HCT116 (cell line): ENCODE data around the gene NFATC3. TPM values are rescaled to one million over a fixed set of nuclear protein-coding genes. Genes with fewer than 3 reads are reported as not detected.

ENCODE experiments used
- ATAC-seq: fragments of 200-7000 bp; cut with Tn5 transposase; 2 replicates; pipeline ENCODE4 v1.9.1; 2020; ENCODE audit warnings: mild to moderate bottlenecking, moderate library complexity
- BruUV-seq: library from RNA; stranded (reverse); fragments of 400-500 nt; replicated peaks from 2 replicates; lab custom pipeline; 2021; lab: Mats Ljungman, UMichigan
- CTCF ChIA-PET: fragments of 300-600 bp; sonication (Branson Sonifier 250); formaldehyde crosslinking; loops from one replicate; lab custom pipeline; 2021; ENCODE audit warnings: antibody characterized with exemption; lab: Charles Lee
- POLR2A ChIA-PET: fragments of 300-600, 350-600 bp; sonication (Branson Sonifier 250); formaldehyde crosslinking; loops from one replicate; lab custom pipeline; 2021; ENCODE audit warnings: antibody characterized with exemption; lab: Charles Lee
- RAD21 ChIA-PET, 2 experiments: fragments of 300-600 bp; sonication (Branson Sonifier 250); formaldehyde crosslinking; loops; one replicate each; lab custom pipeline; 2023; ENCODE audit warnings: low total read pairs in 2 of 2; ENCODE audit not compliant: uncharacterized antibody in 2 of 2, unreplicated experiment in 2 of 2, low non-redundant PET in 1 of 2; lab: Charles Lee
- DNase-seq: peaks from one replicate; pipeline ENCODE4 v3.0.0-alpha.2; 2010; ENCODE audit warnings: low read depth, low spot score
- H2AFZ ChIP-seq: fragments of 200-600 bp; shearing (Covaris generic), sonication (generic); 2 replicates; pipeline ENCODE4 v1.6.1; 2017; ENCODE audit warnings: low read depth, mixed run types, mixed read lengths, antibody characterized with exemption, low read length; ENCODE audit not compliant: poor library complexity, severe bottlenecking
- H3K27ac ChIP-seq: 2 replicates; pipeline ENCODE4 v1.5.1; 2012; ENCODE audit warnings: low read depth, low read length
- H3K27me3 ChIP-seq: fragments of 200-600 bp; sonication (generic); 2 replicates; pipeline ENCODE4 v1.6.1; 2016; ENCODE audit warnings: mixed run types, low read length, mixed read lengths; ENCODE audit not compliant: insufficient read depth
- H3K36me3 ChIP-seq, 2 experiments: fragments of 200-500 bp in 1 of 2; fragments of 200-600 bp in 1 of 2; sonication (Bioruptor generic) in 1 of 2; sonication (generic) in 1 of 2; 2 replicates each; pipeline versions ENCODE4 v1.5.1 to v1.6.1; 2014 to 2016; ENCODE audit warnings: low read length in 2 of 2, inconsistent platforms in 1 of 2, mixed read lengths in 1 of 2, mixed run types in 1 of 2; ENCODE audit not compliant: insufficient read depth in 2 of 2, control insufficient read depth in 1 of 2
- H3K4me1 ChIP-seq, 2 experiments: fragments of 200-600 bp in 1 of 2; sonication (generic) in 1 of 2; 2 replicates each; pipeline versions ENCODE4 v1.5.1 to v1.6.1; 2012 to 2017; ENCODE audit warnings: low read length in 2 of 2, inconsistent platforms in 1 of 2, mild to moderate bottlenecking in 1 of 2, mixed read lengths in 1 of 2, mixed run types in 1 of 2, moderate library complexity in 1 of 2; ENCODE audit not compliant: insufficient read depth in 2 of 2, control insufficient read depth in 1 of 2
- H3K4me2 ChIP-seq: fragments of 200-600 bp; sonication (generic); 2 replicates; pipeline ENCODE4 v1.6.1; 2017; ENCODE audit warnings: mixed run types, low read length, mixed read lengths
- H3K4me3 ChIP-seq, 2 experiments: fragments of 200-600 bp in 1 of 2; sonication (generic) in 1 of 2; replicated peaks in 1 of 2; 2 replicates each; pipeline ENCODE4 v1.5.1; 2011 to 2016; ENCODE audit warnings: low read length in 2 of 2, control low read depth in 1 of 2, low read depth in 1 of 2, mild to moderate bottlenecking in 1 of 2, mixed read lengths in 1 of 2, mixed run types in 1 of 2
- H3K79me2 ChIP-seq: fragments of 200-600 bp; sonication (generic); 2 replicates; pipeline ENCODE4 v1.6.1; 2017; ENCODE audit warnings: mild to moderate bottlenecking, mixed run types, low read length, moderate library complexity, mixed read lengths; ENCODE audit not compliant: insufficient read depth
- H3K9ac ChIP-seq: fragments of 200-600 bp; sonication (generic); 2 replicates; pipeline ENCODE4 v1.6.1; 2016; ENCODE audit warnings: low read length, mixed read lengths
- H3K9me2 ChIP-seq: fragments of 200-600 bp; sonication (generic), shearing (Covaris generic); 2 replicates; pipeline ENCODE4 v1.6.1; 2017; ENCODE audit warnings: mixed run types, mild to moderate bottlenecking, moderate library complexity; ENCODE audit not compliant: insufficient read depth
- H3K9me3 ChIP-seq, 2 experiments: fragments of 200-500 bp in 1 of 2; fragments of 200-600 bp in 1 of 2; sonication (Bioruptor generic) in 1 of 2; sonication (generic) in 1 of 2; 2 replicates each; pipeline ENCODE4 v1.6.1; 2014 to 2017; ENCODE audit warnings: low read length in 2 of 2, mixed read lengths in 2 of 2, inconsistent platforms in 1 of 2, low read depth in 1 of 2, mild to moderate bottlenecking in 1 of 2, mixed run types in 1 of 2, moderate library complexity in 1 of 2; ENCODE audit not compliant: control insufficient read depth in 1 of 2, insufficient read depth in 1 of 2
- H4K20me1 ChIP-seq: fragments of 200-600 bp; sonication (generic), shearing (Covaris generic); 2 replicates; pipeline ENCODE4 v1.6.1; 2017; ENCODE audit warnings: mixed run types, mild to moderate bottlenecking, moderate library complexity; ENCODE audit not compliant: insufficient read depth
- ATF3 ChIP-seq: IDR thresholded peaks from 2 replicates; pipeline ENCODE4 v1.6.1; 2012
- CBX3 ChIP-seq: IDR thresholded peaks from 2 replicates; pipeline ENCODE4 v1.6.1; 2012; ENCODE audit warnings: low read depth
- CEBPB ChIP-seq: IDR thresholded peaks from 2 replicates; pipeline ENCODE4 v1.6.1; 2012; ENCODE audit warnings: low read depth
- CTCF ChIP-seq, 3 experiments: fragments of 200-600 bp in 1 of 3; sonication (generic) in 1 of 3; IDR thresholded peaks in 2 of 3; conservative IDR thresholded peaks in 1 of 3; 2 replicates each; pipeline ENCODE4 v1.5.1; 2012 to 2017; ENCODE audit warnings: low read depth in 2 of 3, low read length in 2 of 3, antibody characterized with exemption in 1 of 3, borderline replicate concordance in 1 of 3, control low read depth in 1 of 3, mild to moderate bottlenecking in 1 of 3, mixed read lengths in 1 of 3, mixed run types in 1 of 3, moderate library complexity in 1 of 3; ENCODE audit not compliant: insufficient read depth in 1 of 3
- EGR1 ChIP-seq: IDR thresholded peaks from 2 replicates; pipeline ENCODE4 v1.6.1; 2012; ENCODE audit warnings: low read depth
- ELF1 ChIP-seq: IDR thresholded peaks from 2 replicates; pipeline ENCODE4 v1.6.1; 2012; ENCODE audit warnings: low read depth, borderline replicate concordance
- EZH2 ChIP-seq: fragments of 200-600 bp; sonication (generic); IDR thresholded peaks from 2 replicates; pipeline ENCODE4 v1.6.1; 2017; ENCODE audit warnings: antibody characterized with exemption, mixed run types
- EZH2phosphoT487 ChIP-seq: fragments of 200-600 bp; IDR thresholded peaks from 2 replicates; pipeline ENCODE4 v1.6.1; 2018; ENCODE audit warnings: antibody characterized with exemption, borderline replicate concordance
- JUND ChIP-seq: IDR thresholded peaks from 2 replicates; pipeline ENCODE4 v1.6.1; 2012
- MAX ChIP-seq: IDR thresholded peaks from 2 replicates; pipeline ENCODE4 v1.6.1; 2012
- POLR2A ChIP-seq: IDR thresholded peaks from 2 replicates; pipeline ENCODE4 v1.7.0; 2011; ENCODE audit warnings: borderline replicate concordance; ENCODE audit not compliant: insufficient read depth, insufficient read length; ENCODE audit errors: extremely low read depth
- POLR2AphosphoS5 ChIP-seq: IDR thresholded peaks from 2 replicates; pipeline ENCODE4 v1.6.1; 2011; ENCODE audit warnings: mild to moderate bottlenecking, low read depth, low read length, moderate library complexity
- REST ChIP-seq: IDR thresholded peaks from 2 replicates; pipeline ENCODE4 v1.6.1; 2012; ENCODE audit warnings: low read depth
- SIN3A ChIP-seq: IDR thresholded peaks from 2 replicates; pipeline ENCODE4 v1.6.1; 2012; ENCODE audit warnings: low read depth
- SP1 ChIP-seq: IDR thresholded peaks from 2 replicates; pipeline ENCODE4 v1.6.1; 2012; ENCODE audit warnings: low read depth
- SRF ChIP-seq: IDR thresholded peaks from 2 replicates; pipeline ENCODE4 v1.6.1; 2012; ENCODE audit warnings: low read depth
- TCF7L2 ChIP-seq: IDR thresholded peaks from 2 replicates; pipeline ENCODE4 v1.7.0; 2011; ENCODE audit warnings: borderline replicate concordance, inconsistent platforms; ENCODE audit not compliant: insufficient read depth, insufficient read length; ENCODE audit errors: extremely low read depth
- ZBTB33 ChIP-seq: IDR thresholded peaks from 2 replicates; pipeline ENCODE4 v1.6.1; 2011; ENCODE audit warnings: mild to moderate bottlenecking, low read length, moderate library complexity; ENCODE audit not compliant: insufficient replicate concordance; ENCODE audit errors: extremely low read depth
- ZFX ChIP-seq: fragments of 450-650 bp; IDR thresholded peaks from 2 replicates; pipeline ENCODE4 v1.6.1; 2017
- intact Hi-C: fragments of 100-400 bp; cut with micrococcal nuclease; formaldehyde crosslinking; loops from 2 replicates; pipeline ENCODE4 v1.10.0; 2022
- total RNA-seq: library from RNA; stranded (reverse); gene quantifications from one replicate; pipeline ENCODE4 v1.2.1, GENCODE V29; 2021; ENCODE audit not compliant: unreplicated experiment

NFATC3 gene
- total RNA-seq, 1 experiment from 2014 or later: 25.6 TPM

- TF ChIP-seq ZBTB33 (no peak), POLR2AphosphoS5 (no peak), SP1 (no peak), ATF3 (no peak), EGR1 (no peak), SIN3A (no peak), TCF7L2 (no peak)
Measured at GRCh38 chr16:68078701-68079375, 6.3 kb upstream of the NFATC3 start (continued).

GRCh38 chr16:68079376-68079625, 5.9 kb upstream of the NFATC3 start:
- ChIA-PET CTCF (no interaction called here), RAD21 (no interaction called here), POLR2A (no interaction called here)
- no TSS peak for BruUV-seq
- Histone ChIP-seq H3K27me3 (no peaks in the 10 kb centered on the region), H3K36me3 (peaks cover 3 to 19% of the 10 kb centered on the region in 2 experiments; a peak in 2 of 4 replicates), H3K79me2 (no peaks in the 10 kb centered on the region), H2AFZ (no peak overlapping the region), H3K27ac (no peak overlapping the region), H3K4me2 (no peak overlapping the region), H3K4me1 (no peaks in the 10 kb centered on the region), H3K9me2 (no peaks in the 10 kb centered on the region), H3K9ac (no peak overlapping the region), H3K4me3 (no peak overlapping the region), H4K20me1 (no peaks in the 10 kb centered on the region), H3K9me3 (no peaks in the 10 kb centered on the region)
- ATAC-seq (no peak), DNase-seq (no peak)
- intact Hi-C loops: no loop called here
- no peak for TF ChIP-seq ZFX
- TF ChIP-seq SRF: no peak
- no peak for TF ChIP-seq CTCF (IDR thresholded peaks at IDR 0.05 in 2 of 3, conservative IDR thresholded peaks at IDR 0.05 in 1 of 3; ENCODE audit: borderline replicate concordance in 1 of 3, insufficient read depth in 1 of 3, low read depth in 2 of 3, low read length in 2 of 3)
- no peak for TF ChIP-seq EZH2phosphoT487
- TF ChIP-seq MAX: no peak
- TF ChIP-seq SIN3A: no peak
- no peak for TF ChIP-seq CEBPB
- TF ChIP-seq JUND: no peak
- TF ChIP-seq EZH2: no peak
- no peak for TF ChIP-seq POLR2A
- no peak for TF ChIP-seq CBX3
- TF ChIP-seq TCF7L2: no peak
- no peak for TF ChIP-seq ELF1
- TF ChIP-seq REST: no peak
